Measurements from ENCODE around the gene KDM4C. TPM values are rescaled to one million over a fixed set of nuclear protein-coding genes. Genes with fewer than 3 reads are reported as not detected.

The KDM4C gene
- total and polyA plus RNA-seq, 12 donors, result 6.1 to 18.2 (median 14.6) TPM

GRCh38 chr9:6925836-6926235 is 168.1 kb downstream of the KDM4C start:
- no peak for TF ChIP-seq CTCF (IDR thresholded peaks at IDR 0.05)
- DNase-seq, result no peak
- no peaks in the 10 kb centered on the region for H3K27me3 ChIP-seq
- H3K4me3 ChIP-seq, result no peak overlapping the region
- intact Hi-C loops (cut with DNase I), result no loop called here
- H3K4me1 ChIP-seq, result peaks cover 0 to 21% (median 8%) of the 10 kb centered on the region in 9 donors
- no peak overlapping the region for H3K27ac ChIP-seq
- WGBS, 2 donors, result 92 to 95% methylated on average over 12 of the region's 12 CpGs
- no peak for ATAC-seq
- H3K9me3 ChIP-seq, result no peaks in the 10 kb centered on the region
- H3K36me3 ChIP-seq, result peaks cover 0 to 7% (median 0%) of the 10 kb centered on the region in 9 donors

GRCh38 chr9:6926436-6926835 is 168.7 kb downstream of the KDM4C start:
- WGBS, 2 donors, result 73 to 74% methylated on average over 4 of the region's 4 CpGs

GRCh38 chr9:6927838-6928237 is 170.1 kb downstream of the KDM4C start:
- no peak overlapping the region for H3K27ac ChIP-seq
- H3K9me3 ChIP-seq, result no peaks in the 10 kb centered on the region
- H3K36me3 ChIP-seq, result peaks cover 0 to 3% (median 0%) of the 10 kb centered on the region in 9 donors
- H3K27me3 ChIP-seq, result no peaks in the 10 kb centered on the region
- no peak for TF ChIP-seq CTCF (IDR thresholded peaks at IDR 0.05)
- DNase-seq (no peak), ATAC-seq (peak in 3 of 8 donors; percentile 22 to 77 (median 56))
- intact Hi-C loops (cut with DNase I), result no loop called here
- peaks cover 0 to 37% (median 8%) of the 10 kb centered on the region in 9 donors for H3K4me1 ChIP-seq
- WGBS, 2 donors, result 35 to 55% methylated on average over 1 of the region's 1 CpG
- no peak overlapping the region for H3K4me3 ChIP-seq

More at GRCh38 chr9:6926436-6926835, 168.7 kb downstream of the KDM4C start:
- no peak overlapping the region for H3K27ac ChIP-seq
- ATAC-seq, result no peak
- no peak for DNase-seq
- H3K4me3 ChIP-seq, result no peak overlapping the region
- H3K4me1 ChIP-seq, result peaks cover 0 to 23% (median 8%) of the 10 kb centered on the region in 9 donors
- no peak for TF ChIP-seq CTCF (IDR thresholded peaks at IDR 0.05)
- H3K36me3 ChIP-seq, result peaks cover 0 to 4% (median 0%) of the 10 kb centered on the region in 9 donors
- no peaks in the 10 kb centered on the region for H3K9me3 ChIP-seq
- intact Hi-C loops (cut with DNase I), result no loop called here
- no peaks in the 10 kb centered on the region for H3K27me3 ChIP-seq

- Histone ChIP-seq H3K4me3 (no peak overlapping the region), H3K4me1 (peaks cover 0 to 44% (median 10%) of the 10 kb centered on the region in 9 donors), H3K9me3 (no peaks in the 10 kb centered on the region), H3K27me3 (no peaks in the 10 kb centered on the region), H3K27ac (no peak overlapping the region), H3K36me3 (peaks cover 0 to 3% (median 0%) of the 10 kb centered on the region in 9 donors)
- no peak for TF ChIP-seq CTCF (IDR thresholded peaks at IDR 0.05)
- intact Hi-C loops (cut with DNase I), result no loop called here
- DNase-seq (no peak), ATAC-seq (no peak)
- 92 to 96% methylated on average over 2 of the region's 2 CpGs for WGBS, 2 donors
Measured at GRCh38 chr9:6928863-6929262, 171.1 kb downstream of the KDM4C start.
